GM23248 (cell line): ENCODE measurements around the gene MOBP. TPM values are rescaled to one million over a fixed set of nuclear protein-coding genes. Genes with fewer than 3 reads are reported as not detected.

Source experiments
- DNase-seq: peaks from one replicate; pipeline ENCODE4 v3.0.0-alpha.2; 2015
- H2AFZ ChIP-seq: fragments of 200-600 bp; sonication (generic); 2 replicates; pipeline ENCODE4 v1.6.1; 2016; ENCODE audit warnings: antibody characterized with exemption
- H3F3A ChIP-seq: fragments of 200-600 bp; sonication (generic); 2 replicates; pipeline ENCODE4 v1.6.1; 2016; ENCODE audit warnings: mild to moderate bottlenecking, antibody characterized with exemption, mixed run types; ENCODE audit not compliant: insufficient read depth
- H3K27ac ChIP-seq: fragments of 200-600 bp; sonication (generic); 2 replicates; pipeline ENCODE4 v1.5.1; 2016; ENCODE audit warnings: mild to moderate bottlenecking
- H3K27me3 ChIP-seq: fragments of 200-600 bp; sonication (generic); replicated peaks from 2 replicates; pipeline ENCODE4 v1.6.1; 2016; ENCODE audit warnings: mild to moderate bottlenecking; ENCODE audit not compliant: insufficient read depth
- H3K36me3 ChIP-seq: fragments of 200-600 bp; sonication (generic); 2 replicates; pipeline ENCODE4 v1.6.1; 2016; ENCODE audit warnings: low read depth, mild to moderate bottlenecking
- H3K4me1 ChIP-seq: fragments of 200-600 bp; sonication (generic); 2 replicates; pipeline ENCODE4 v1.6.1; 2016; ENCODE audit warnings: mild to moderate bottlenecking; ENCODE audit not compliant: insufficient read depth
- H3K4me2 ChIP-seq: fragments of 200-600 bp; sonication (generic); one replicate; pipeline ENCODE4 v1.6.1; 2016; ENCODE audit warnings: mild to moderate bottlenecking; ENCODE audit not compliant: unreplicated experiment
- H3K4me3 ChIP-seq: fragments of 200-600 bp; sonication (generic); 2 replicates; pipeline ENCODE4 v1.5.1; 2016; ENCODE audit warnings: mild to moderate bottlenecking
- H3K79me2 ChIP-seq: fragments of 200-600 bp; sonication (generic); 2 replicates; pipeline ENCODE4 v1.6.1; 2016; ENCODE audit warnings: mild to moderate bottlenecking; ENCODE audit not compliant: insufficient read depth
- H3K9ac ChIP-seq: fragments of 200-600 bp; sonication (generic); 2 replicates; pipeline ENCODE4 v1.6.1; 2016; ENCODE audit warnings: mild to moderate bottlenecking
- H3K9me2 ChIP-seq: fragments of 200-600 bp; sonication (generic); 2 replicates; pipeline ENCODE4 v1.6.1; 2016; ENCODE audit warnings: mixed run types, mild to moderate bottlenecking, moderate library complexity; ENCODE audit not compliant: insufficient read depth
- H3K9me3 ChIP-seq: fragments of 200-600 bp; sonication (generic); one replicate; pipeline ENCODE4 v1.6.1; 2017; ENCODE audit warnings: low read depth
- H4K20me1 ChIP-seq: fragments of 200-600 bp; sonication (generic); 2 replicates; pipeline ENCODE4 v1.6.0; 2016; ENCODE audit not compliant: insufficient read depth
- EZH2 ChIP-seq: fragments of 200-600 bp; sonication (generic); IDR thresholded peaks from 2 replicates; pipeline ENCODE4 v1.6.1; 2018; ENCODE audit warnings: antibody characterized with exemption, mild to moderate bottlenecking; ENCODE audit not compliant: insufficient read depth, poor library complexity, severe bottlenecking
- EZH2phosphoT487 ChIP-seq: fragments of 200-600 bp; sonication (generic); IDR thresholded peaks from 2 replicates; pipeline ENCODE4 v1.6.1; 2018; ENCODE audit warnings: antibody characterized with exemption, moderate library complexity, mild to moderate bottlenecking, low read depth; ENCODE audit not compliant: insufficient read depth
- WGBS, 2 experiments: methylation state at CpG; one replicate each; pipeline ENCODE4 v1.1.6; 2015 to 2017; ENCODE audit warnings: low lambda C conversion rate in 2 of 2, low coverage in 1 of 2; ENCODE audit errors: missing lambda C conversion rate in 2 of 2; 5-methylcytosine and 5-hydroxymethylcytosine counted together
- in situ Hi-C: fragments of 300-500 bp; cut with MboI; formaldehyde crosslinking; loops from 2 replicates; pipeline ENCODE4 v1.15.0; 2020
- polyA plus RNA-seq: library from polyadenylated mRNA; unstranded; fragments of >200 nt; fragmentation: Nextera tagmentation; extraction: Ambion mirVana; gene quantifications from 2 replicates; pipeline ENCODE4 v1.2.1, GENCODE V29; 2016
- total RNA-seq: library from RNA; depleted of rRNA; stranded (reverse); fragments of >200 nt; shearing (Covaris generic); gene quantifications from 2 replicates; pipeline ENCODE4 v1.2.3, GENCODE V29; 2014; rRNA removed

The MOBP gene
- total and polyA plus RNA-seq, 2 experiments from 2014 or later = not detected

GRCh38 chr3:39548282-39548681, 80.8 kb downstream of the MOBP start:
- Histone ChIP-seq H3K9me2 (no peaks in the 10 kb centered on the region), H3K27me3 (peaks cover 25% of the 10 kb centered on the region; the same call in 1 of the 2 replicates), H3K4me2 (no peak overlapping the region), H3K27ac (no peak overlapping the region), H3F3A (no peaks in the 10 kb centered on the region), H3K9ac (no peak overlapping the region), H4K20me1 (no peaks in the 10 kb centered on the region), H3K9me3 (no peaks in the 10 kb centered on the region), H3K4me3 (no peak overlapping the region), H3K4me1 (no peaks in the 10 kb centered on the region), H3K36me3 (no peaks in the 10 kb centered on the region), H2AFZ (no peak overlapping the region), H3K79me2 (no peaks in the 10 kb centered on the region)
- TF ChIP-seq EZH2 (no peak), EZH2phosphoT487 (no peak)
- 9 to 14% methylated on average over 3 of the region's 3 CpGs for WGBS, 2 experiments
- in situ Hi-C loops = loop anchor here (25.0 kb wide), 2 partner anchors 439 to 639 kb away; no protein-coding TSS in a partner anchor
- DNase-seq = no peak

- H3K27me3 ChIP-seq = peaks cover 25% of the 10 kb centered on the region; the same call in 1 of the 2 replicates
- H3F3A ChIP-seq = no peaks in the 10 kb centered on the region
- H2AFZ ChIP-seq = no peak overlapping the region
- H3K9me2 ChIP-seq = no peaks in the 10 kb centered on the region
- no peaks in the 10 kb centered on the region for H3K36me3 ChIP-seq
- no peaks in the 10 kb centered on the region for H3K79me2 ChIP-seq
- in situ Hi-C loops = no loop called here
- no peaks in the 10 kb centered on the region for H4K20me1 ChIP-seq
- H3K27ac ChIP-seq = no peak overlapping the region
- no peak overlapping the region for H3K4me2 ChIP-seq
- no peak for DNase-seq
- no peaks in the 10 kb centered on the region for H3K9me3 ChIP-seq
- TF ChIP-seq EZH2phosphoT487 = no peak
- no peak for TF ChIP-seq EZH2
- WGBS, 2 experiments = 9 to 13% methylated on average over 8 of the region's 8 CpGs
- H3K4me1 ChIP-seq = no peaks in the 10 kb centered on the region
- H3K9ac ChIP-seq = no peak overlapping the region
- no peak overlapping the region for H3K4me3 ChIP-seq
Observed at GRCh38 chr3:39550354-39551051, 83.0 kb downstream of the MOBP start.

Other genes with a start within 250 kb of the MOBP start
- not detected in 2 replicates for gene CX3CR1, start 187.6 kb upstream of the MOBP start, total RNA-seq
- gene CX3CR1, start 187.6 kb upstream of the MOBP start, polyA plus RNA-seq = not detected in 2 replicates
- gene CCR8, start 138.0 kb upstream of the MOBP start, total RNA-seq = not detected in 2 replicates
- gene CCR8, start 138.0 kb upstream of the MOBP start, polyA plus RNA-seq = not detected in 2 replicates
- gene SLC25A38, start 84.3 kb upstream of the MOBP start, total RNA-seq = 28.2 and 40.1 TPM in 2 replicates
- 23.3 and 23.9 TPM in 2 replicates for gene SLC25A38, start 84.3 kb upstream of the MOBP start, polyA plus RNA-seq
- 1,561 and 1,590 TPM in 2 replicates for gene RPSA, start 61.0 kb upstream of the MOBP start, total RNA-seq
- gene RPSA, start 61.0 kb upstream of the MOBP start, polyA plus RNA-seq = 406 and 418 TPM in 2 replicates